ENCODE results near the gene ZNF550. TPM values are rescaled to one million over a fixed set of nuclear protein-coding genes. Genes with fewer than 3 reads are reported as not detected.
A peak's percentile ranks its signal among the peaks of the same experiment; 100 is the strongest.

The ZNF550 gene
- total RNA-seq, 2 experiments from 2014 or later: 15.7 to 20.0 TPM

DNA sequence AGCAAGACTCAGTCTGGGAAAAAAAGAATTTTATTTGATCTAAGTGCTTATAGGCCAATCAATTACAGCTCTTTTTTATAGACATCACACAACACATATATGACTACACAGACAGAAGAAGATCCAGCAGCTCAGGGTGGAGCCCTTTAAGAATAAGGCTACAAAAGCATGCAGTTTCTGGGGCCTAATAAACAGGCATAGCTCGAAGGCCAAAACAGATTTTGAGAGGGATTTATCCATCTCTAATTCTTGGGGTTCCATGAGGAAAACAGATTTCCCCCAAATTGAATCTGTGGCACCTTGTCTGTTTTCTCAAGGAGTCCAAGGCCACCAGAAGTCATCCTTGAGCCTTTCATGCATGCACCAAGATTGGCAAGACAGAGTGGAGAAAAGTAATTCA lies 3.9 kb upstream of the ZNF550 start:
- H3K36me3 Mint-ChIP-seq (ENCODE audit: low read depth): peaks cover 73% of the 10 kb centered on the region
- CTCF ChIA-PET: no interaction called here
- H3K9me3 ChIP-seq (ENCODE audit: control insufficient read depth in 1 of 2, insufficient read depth in 1 of 2, low read length in 2 of 2): peaks cover 26 to 52% of the 10 kb centered on the region in 2 experiments
- H3K36me3 ChIP-seq (ENCODE audit: insufficient read depth, low read length): no peaks in the 10 kb centered on the region
- TF ChIP-seq, protein P1, sequence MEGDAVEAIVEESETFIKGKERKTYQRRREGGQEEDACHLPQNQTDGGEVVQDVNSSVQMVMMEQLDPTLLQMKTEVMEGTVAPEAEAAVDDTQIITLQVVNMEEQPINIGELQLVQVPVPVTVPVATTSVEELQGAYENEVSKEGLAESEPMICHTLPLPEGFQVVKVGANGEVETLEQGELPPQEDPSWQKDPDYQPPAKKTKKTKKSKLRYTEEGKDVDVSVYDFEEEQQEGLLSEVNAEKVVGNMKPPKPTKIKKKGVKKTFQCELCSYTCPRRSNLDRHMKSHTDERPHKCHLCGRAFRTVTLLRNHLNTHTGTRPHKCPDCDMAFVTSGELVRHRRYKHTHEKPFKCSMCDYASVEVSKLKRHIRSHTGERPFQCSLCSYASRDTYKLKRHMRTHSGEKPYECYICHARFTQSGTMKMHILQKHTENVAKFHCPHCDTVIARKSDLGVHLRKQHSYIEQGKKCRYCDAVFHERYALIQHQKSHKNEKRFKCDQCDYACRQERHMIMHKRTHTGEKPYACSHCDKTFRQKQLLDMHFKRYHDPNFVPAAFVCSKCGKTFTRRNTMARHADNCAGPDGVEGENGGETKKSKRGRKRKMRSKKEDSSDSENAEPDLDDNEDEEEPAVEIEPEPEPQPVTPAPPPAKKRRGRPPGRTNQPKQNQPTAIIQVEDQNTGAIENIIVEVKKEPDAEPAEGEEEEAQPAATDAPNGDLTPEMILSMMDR (IDR thresholded peaks at IDR 0.05): no peak
- no peak for ATAC-seq (ENCODE audit: poor library complexity)
- no peak for DNase-seq
- peaks cover 18% of the 10 kb centered on the region for H3K4me1 Mint-ChIP-seq (ENCODE audit: low read depth)
- peaks cover 18% of the 10 kb centered on the region for H3K4me1 ChIP-seq (ENCODE audit: insufficient read depth, low read length)
- H3K9me3 Mint-ChIP-seq: peaks cover 30% of the 10 kb centered on the region
- no peak overlapping the region for H3K27ac Mint-ChIP-seq
- no peak overlapping the region for H3K27ac ChIP-seq (ENCODE audit: low read depth in 1 of 2, low read length in 2 of 2)
- H3K27me3 ChIP-seq (ENCODE audit: control insufficient read depth in 1 of 2, insufficient read depth in 2 of 2, low read length in 2 of 2): peaks cover 0 to 5% of the 10 kb centered on the region in 2 experiments
- no peak overlapping the region for H3K4me3 Mint-ChIP-seq
- no peak overlapping the region for H3K4me3 ChIP-seq (ENCODE audit: low read length)
- intact Hi-C loops (cut with DNase I, micrococcal nuclease): loop anchor here in 1 of 2 experiments (5.0 kb wide), 1 partner anchor 69 kb away; the partner anchor contains the start of gene ZNF211
- POLR2A ChIA-PET: no interaction called here
- H3K27me3 Mint-ChIP-seq: peaks cover 9% of the 10 kb centered on the region

GRCh38 chr19:57560049-57560491 lies 407 bp upstream of the ZNF550 start:
- peak overlapping the region; percentile 95 for H3K4me3 Mint-ChIP-seq
- peaks cover 34% of the 10 kb centered on the region for H3K4me1 Mint-ChIP-seq (ENCODE audit: low read depth)
- peaks cover 22 to 31% of the 10 kb centered on the region in 2 experiments for H3K9me3 ChIP-seq (ENCODE audit: control insufficient read depth in 1 of 2, insufficient read depth in 1 of 2, low read length in 2 of 2)
- H3K4me3 ChIP-seq (ENCODE audit: low read length): peak overlapping the region; percentile 94
- peaks cover 25% of the 10 kb centered on the region for H3K4me1 ChIP-seq (ENCODE audit: insufficient read depth, low read length)
- peak overlapping the region in 1 of 2 donors; percentile 45 for H3K27ac ChIP-seq (ENCODE audit: low read depth in 1 of 2, low read length in 2 of 2)
- DNase-seq (peak in 1 of 14 experiments; percentile 21), ATAC-seq (ENCODE audit: poor library complexity) (no peak)
- H3K27ac Mint-ChIP-seq: peak overlapping the region; percentile 64
- H3K9me3 Mint-ChIP-seq: peaks cover 17% of the 10 kb centered on the region
- TF ChIP-seq, protein P1 (IDR thresholded peaks at IDR 0.05): no peak
- peaks cover 0 to 5% of the 10 kb centered on the region in 2 experiments for H3K27me3 ChIP-seq (ENCODE audit: control insufficient read depth in 1 of 2, insufficient read depth in 2 of 2, low read length in 2 of 2)
- ChIA-PET CTCF (no interaction called here), POLR2A (interaction anchor here (1.5 kb wide), 1 partner anchor 61 kb away, joined by 3 read pairs; the partner anchor contains the start of gene ZNF773)
- H3K36me3 ChIP-seq (ENCODE audit: insufficient read depth, low read length): peaks cover 12% of the 10 kb centered on the region
- intact Hi-C loops (cut with DNase I, micrococcal nuclease): loop anchor here in 1 of 2 experiments (5.0 kb wide), 1 partner anchor 72 kb away; the partner anchor contains the start of gene ZNF211
- peaks cover 77% of the 10 kb centered on the region for H3K36me3 Mint-ChIP-seq (ENCODE audit: low read depth)
- H3K27me3 Mint-ChIP-seq: peaks cover 9% of the 10 kb centered on the region

GRCh38 chr19:57559008-57559403 lies 657 bp downstream of the ZNF550 start:
- intact Hi-C loops (cut with DNase I, micrococcal nuclease): loop anchor here (1.0 to 2.0 kb wide), 6 partner anchors 20 to 148 kb away; partner anchors contain the start of genes ZNF549 (in 2 of the 2), ZNF17 (in 1 of the 2), ZNF749 (in 1 of the 2) and ZNF773 (in 1 of the 2)
- TF ChIP-seq, protein P1 (IDR thresholded peaks at IDR 0.05): no peak
- H3K36me3 ChIP-seq (ENCODE audit: insufficient read depth, low read length): peaks cover 23% of the 10 kb centered on the region
- peak overlapping the region; percentile 64 for H3K27ac Mint-ChIP-seq
- H3K9me3 Mint-ChIP-seq: peaks cover 19% of the 10 kb centered on the region
- ATAC-seq (ENCODE audit: poor library complexity): peak; percentile 15
- peak in 6 of 14 experiments; percentile 6 to 32 (median 18) for DNase-seq
- CTCF ChIA-PET: interaction anchor here (1.1 kb wide), 1 partner anchor 20 kb away, joined by 4 read pairs; the partner anchor contains the start of gene ZNF416
- H3K36me3 Mint-ChIP-seq (ENCODE audit: low read depth): peaks cover 83% of the 10 kb centered on the region
- H3K27me3 ChIP-seq (ENCODE audit: control insufficient read depth in 1 of 2, insufficient read depth in 2 of 2, low read length in 2 of 2): peaks cover 0 to 5% of the 10 kb centered on the region in 2 experiments
- peaks cover 34% of the 10 kb centered on the region for H3K4me1 Mint-ChIP-seq (ENCODE audit: low read depth)
- H3K4me1 ChIP-seq (ENCODE audit: insufficient read depth, low read length): peaks cover 25% of the 10 kb centered on the region
- POLR2A ChIA-PET: interaction anchor here (1.1 to 1.6 kb wide), 4 partner anchors 20 to 168 kb away, joined by 3 to 6 read pairs (median 4); partner anchors contain the start of genes ZNF416 and ZNF773
- H3K4me3 ChIP-seq (ENCODE audit: low read length): peak overlapping the region; percentile 94
- H3K27ac ChIP-seq (ENCODE audit: low read depth in 1 of 2, low read length in 2 of 2): no peak overlapping the region
- peaks cover 20 to 29% of the 10 kb centered on the region in 2 experiments for H3K9me3 ChIP-seq (ENCODE audit: control insufficient read depth in 1 of 2, insufficient read depth in 1 of 2, low read length in 2 of 2)
- peak overlapping the region; percentile 95 for H3K4me3 Mint-ChIP-seq
- H3K27me3 Mint-ChIP-seq: peaks cover 9% of the 10 kb centered on the region

Data from CD4-positive, alpha-beta T cell (primary cell).